DMS 273 treated with DMSO at 0.1 percent for 48 hours (cell line): Measurements from ENCODE around the gene SLC2A11.
"Not testable (repeated sequence)": the region's sequence is repeated elsewhere in the genome, so short reads cannot be mapped to it uniquely, and the experiment has no call there.

ENCODE experiments used
- DNase-seq: peaks from one replicate; lab custom pipeline; 2025; lab: John Stamatoyannopoulos, UW

Gene SLC2A11

GRCh38 chr22:23847310-23847920 is 10.3 kb upstream of the SLC2A11 start:
- no peak for DNase-seq

GRCh38 chr22:23847991-23848864 is 9.4 kb upstream of the SLC2A11 start:
- DNase-seq, result no peak

- DNase-seq, result no peak
Measured at GRCh38 chr22:23849009-23850006, 8.4 kb upstream of the SLC2A11 start.

DNA sequence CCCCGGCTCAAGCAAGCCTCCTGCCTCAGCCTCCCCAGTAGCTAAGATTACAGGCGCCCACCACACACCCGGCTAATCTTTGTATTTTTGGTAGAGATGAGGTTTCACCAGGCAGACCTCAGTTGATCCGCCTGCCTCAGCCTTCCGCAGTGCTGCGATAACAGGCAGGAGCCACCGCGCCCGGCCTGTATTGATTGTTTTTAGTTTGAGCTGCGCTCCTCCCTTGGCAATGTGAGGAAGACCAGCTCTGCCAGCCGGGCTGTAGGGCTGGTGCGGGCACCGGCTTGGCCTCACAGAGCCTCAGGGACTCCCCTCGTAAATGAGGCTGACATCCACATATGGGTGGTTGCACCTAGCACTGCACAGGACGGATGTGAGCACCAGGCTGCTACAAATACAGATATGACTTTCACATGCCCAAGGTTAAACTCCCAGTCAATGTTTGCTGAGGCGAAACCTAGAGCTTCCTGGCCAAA is 7.5 kb upstream of the SLC2A11 start:
- no peak for DNase-seq

GRCh38 chr22:23856721-23857605 is 712 bp upstream of the SLC2A11 start:
- DNase-seq, result no peak

- DNase-seq, result no peak
Measured at GRCh38 chr22:23858484-23858815, 775 bp downstream of the SLC2A11 start.

GRCh38 chr22:23859201-23859600 is 1.5 kb downstream of the SLC2A11 start:
- DNase-seq, result no peak

GRCh38 chr22:23860187-23860586 is 2.5 kb downstream of the SLC2A11 start:
- not testable (repeated sequence) for DNase-seq

- no peak for DNase-seq
Measured at GRCh38 chr22:23862103-23862502, 4.4 kb downstream of the SLC2A11 start.

DNA sequence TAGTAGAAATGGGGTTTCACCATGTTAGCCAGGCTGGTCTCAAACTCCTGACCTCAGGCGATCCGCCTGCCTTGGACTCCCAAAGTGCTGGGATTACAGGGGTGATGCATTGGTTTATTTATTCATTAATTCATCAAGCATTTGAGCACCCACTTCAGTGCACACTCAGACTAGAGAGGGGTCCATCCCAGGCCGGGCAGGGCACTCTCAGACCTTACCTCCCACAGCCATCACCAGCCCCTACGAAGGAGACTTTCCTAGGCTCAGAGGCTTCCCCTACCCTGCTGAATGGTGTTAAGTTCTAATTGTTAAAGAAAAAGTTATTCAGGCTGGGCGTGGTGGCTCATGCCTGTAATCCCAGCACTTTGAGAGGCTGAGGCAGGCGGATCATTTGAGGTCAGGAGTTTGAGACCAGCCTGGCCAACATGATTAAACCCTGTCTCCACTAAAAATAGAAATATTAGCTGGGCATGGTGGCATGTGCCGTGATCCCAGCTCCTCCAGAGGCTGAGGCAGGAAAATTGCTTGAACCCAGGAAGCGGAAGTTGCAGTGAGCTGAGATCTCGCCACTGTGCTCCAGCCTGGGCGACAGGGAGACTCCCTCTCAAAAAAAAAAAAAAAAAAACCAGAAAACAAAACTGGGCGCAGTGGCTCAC is 7.0 kb downstream of the SLC2A11 start:
- not testable (repeated sequence) for DNase-seq

- DNase-seq, result no peak
Measured at GRCh38 chr22:23868580-23868979, 10.9 kb downstream of the SLC2A11 start.

- no peak for DNase-seq
Measured at GRCh38 chr22:23874871-23875270, 17.2 kb downstream of the SLC2A11 start.

GRCh38 chr22:23875801-23876200 is 18.1 kb downstream of the SLC2A11 start:
- DNase-seq, result no peak

GRCh38 chr22:23877566-23877965 is 19.9 kb downstream of the SLC2A11 start:
- DNase-seq, result no peak

DNA sequence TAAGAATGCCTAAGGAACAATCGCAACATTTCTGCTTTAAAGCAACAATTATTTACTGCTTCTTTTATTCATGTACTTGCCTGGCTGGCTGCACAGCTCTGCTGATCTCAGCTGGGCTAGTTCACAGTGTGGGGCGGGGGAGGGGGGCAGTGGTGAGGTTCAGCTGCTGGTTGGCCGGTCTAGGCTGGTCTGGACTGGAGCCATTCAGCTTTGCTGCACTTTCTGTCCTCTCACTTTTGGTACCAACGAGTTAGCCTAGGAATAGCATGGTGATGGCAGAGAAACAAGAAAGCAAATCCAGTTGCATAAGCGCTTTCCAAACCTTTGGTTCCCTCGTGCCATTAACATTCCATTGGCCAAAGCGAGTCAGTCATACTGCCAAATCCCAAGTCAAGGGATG is 20.5 kb downstream of the SLC2A11 start:
- DNase-seq, result no peak

DNA sequence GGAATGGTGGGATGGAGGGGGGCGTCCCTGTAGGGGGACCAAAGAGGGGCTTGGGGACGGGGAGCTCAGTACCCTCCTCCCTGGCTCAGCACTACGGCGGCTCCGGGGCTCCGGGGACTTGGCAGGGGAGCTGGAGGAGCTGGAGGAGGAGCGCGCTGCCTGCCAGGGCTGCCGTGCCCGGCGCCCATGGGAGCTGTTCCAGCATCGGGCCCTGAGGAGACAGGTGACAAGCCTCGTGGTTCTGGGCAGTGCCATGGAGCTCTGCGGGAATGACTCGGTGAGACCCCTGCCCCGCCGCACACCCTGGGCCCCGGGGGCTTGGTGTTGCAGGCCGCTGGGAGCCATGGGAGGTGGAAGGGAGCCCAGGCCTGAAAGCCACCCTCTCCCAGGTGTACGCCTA is 24.7 kb downstream of the SLC2A11 start:
- DNase-seq, result no peak

DNA sequence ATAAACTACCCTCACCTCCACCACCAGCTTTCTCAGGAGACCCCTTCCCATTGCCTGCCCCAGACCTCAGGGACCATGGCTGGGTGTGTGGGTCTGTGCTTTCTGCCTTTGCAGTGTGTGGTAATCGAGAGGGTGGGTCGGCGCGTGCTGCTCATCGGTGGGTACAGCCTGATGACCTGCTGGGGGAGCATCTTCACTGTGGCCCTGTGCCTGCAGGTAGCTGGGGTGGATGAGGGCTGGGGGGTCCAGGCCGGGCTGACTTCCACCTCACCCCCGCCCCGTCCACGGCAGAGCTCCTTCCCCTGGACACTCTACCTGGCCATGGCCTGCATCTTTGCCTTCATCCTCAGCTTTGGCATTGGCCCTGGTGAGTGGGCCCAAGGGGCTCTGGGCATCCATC is 26.0 kb downstream of the SLC2A11 start:
- DNase-seq, result no peak

GRCh38 chr22:23884140-23884539 is 26.5 kb downstream of the SLC2A11 start:
- DNase-seq, result no peak

DNA sequence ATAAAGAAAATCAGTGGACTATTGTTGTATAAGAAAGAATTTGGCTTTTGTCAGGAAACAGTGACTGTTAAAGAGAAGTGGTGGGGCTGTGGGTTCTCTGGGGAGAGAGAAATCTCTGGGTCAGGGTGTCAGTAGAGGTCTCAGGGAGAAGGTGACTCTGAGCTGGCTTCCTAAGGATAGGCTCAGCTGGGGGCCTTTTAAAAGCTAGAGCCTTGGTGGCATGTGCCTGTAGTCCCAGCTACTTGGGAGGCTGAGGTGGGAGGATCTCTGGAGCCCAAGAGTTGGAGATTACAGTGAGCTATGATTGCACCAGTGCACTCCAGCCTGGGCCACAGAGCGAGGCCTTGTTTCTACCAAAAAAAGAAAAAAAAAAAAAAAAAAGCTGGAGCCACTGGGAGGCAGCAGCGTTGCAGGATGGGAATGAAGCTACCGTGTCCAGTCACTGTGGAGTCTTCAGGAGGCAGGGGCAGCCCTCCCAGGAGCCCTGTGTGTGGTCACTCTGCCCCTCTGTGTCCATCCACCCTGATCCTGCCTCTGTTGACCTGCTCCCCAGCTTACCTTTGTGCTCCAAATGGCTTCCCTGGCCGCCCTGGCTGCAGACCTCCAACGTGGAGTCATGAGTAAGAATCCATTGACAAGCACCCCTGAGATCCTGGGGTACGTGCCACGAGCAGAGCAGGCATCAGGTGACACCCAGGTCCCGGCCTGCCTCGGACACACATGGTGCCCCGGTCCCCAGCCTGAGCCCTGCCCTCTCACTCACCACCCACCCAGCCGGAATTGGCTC is 31.1 kb downstream of the SLC2A11 start:
- no peak for DNase-seq

DNA sequence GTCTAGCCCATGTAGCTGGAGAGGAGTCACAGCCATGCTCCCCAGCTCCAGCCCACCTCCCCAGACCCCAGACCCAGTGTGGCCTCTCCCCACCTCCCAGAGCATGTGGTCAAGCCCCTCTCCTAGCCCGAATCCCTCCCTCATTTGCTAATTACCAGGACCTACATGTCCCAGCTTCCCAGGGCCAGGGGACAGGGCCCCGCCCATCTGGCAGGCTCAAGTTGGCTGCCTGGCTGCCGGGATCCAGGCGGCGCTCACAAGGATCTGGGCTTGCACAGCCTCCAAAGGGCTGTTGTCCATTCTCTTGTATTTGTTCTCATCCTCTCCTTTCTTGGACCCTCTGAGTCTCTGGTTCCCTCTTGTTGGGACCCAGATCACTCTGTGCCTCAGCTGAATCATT is 31.9 kb downstream of the SLC2A11 start:
- no peak for DNase-seq
